Sigmoid colon (tissue), 4 donors: Measurements from ENCODE around the gene ITSN2.

ENCODE experiments used
- EP300 ChIP-seq, 4 donors: sonication (generic); formaldehyde crosslinking; IDR thresholded peaks; one replicate each; pipeline ENCODE4 v1.6.1; 2017; ENCODE audit warnings: antibody characterized with exemption in 4 of 4
- POLR2A ChIP-seq, 2 donors: fragments of 450-650 bp; IDR thresholded peaks; one replicate each; pipeline ENCODE4 v1.6.1; 2016; ENCODE audit warnings: antibody characterized with exemption in 2 of 2, mild to moderate bottlenecking in 2 of 2, moderate library complexity in 2 of 2
- POLR2AphosphoS5 ChIP-seq, 4 donors: sonication (generic); formaldehyde crosslinking; IDR thresholded peaks; one replicate each; pipeline ENCODE4 v1.6.1; 2017; ENCODE audit warnings: antibody characterized with exemption in 4 of 4
- TF ChIP-seq, protein P1 (sequence below), 4 experiments: fragments of 450-650 bp in 3 of 4; fragments of 200-600 bp in 1 of 4; IDR thresholded peaks; one replicate each; pipeline ENCODE4 v1.5.1; 2016 to 2019; ENCODE audit warnings: antibody characterized with exemption in 4 of 4, mild to moderate bottlenecking in 3 of 4, moderate library complexity in 2 of 4

DNA sequence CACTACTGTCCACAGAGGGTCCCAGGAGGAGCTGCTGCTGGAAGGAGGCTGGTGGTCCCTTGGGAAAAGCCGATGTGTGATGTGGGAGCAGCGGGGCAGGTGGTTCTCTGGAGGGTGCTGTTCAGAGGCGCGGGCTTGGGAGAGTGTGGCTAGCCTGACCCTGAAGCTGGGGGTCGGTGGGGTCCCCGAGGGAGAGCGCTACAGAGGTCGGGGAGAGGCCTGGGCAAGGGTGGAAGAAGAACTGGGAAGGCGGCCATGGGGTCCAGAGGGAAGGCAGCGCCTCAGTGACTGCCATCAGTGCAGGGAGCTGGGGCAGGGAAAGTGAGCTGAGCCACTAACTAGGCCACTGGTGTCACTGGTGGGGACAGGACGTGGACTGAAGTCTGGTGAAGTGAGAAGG is 153.0 kb downstream of the ITSN2 start:
- TF ChIP-seq, protein P1, sequence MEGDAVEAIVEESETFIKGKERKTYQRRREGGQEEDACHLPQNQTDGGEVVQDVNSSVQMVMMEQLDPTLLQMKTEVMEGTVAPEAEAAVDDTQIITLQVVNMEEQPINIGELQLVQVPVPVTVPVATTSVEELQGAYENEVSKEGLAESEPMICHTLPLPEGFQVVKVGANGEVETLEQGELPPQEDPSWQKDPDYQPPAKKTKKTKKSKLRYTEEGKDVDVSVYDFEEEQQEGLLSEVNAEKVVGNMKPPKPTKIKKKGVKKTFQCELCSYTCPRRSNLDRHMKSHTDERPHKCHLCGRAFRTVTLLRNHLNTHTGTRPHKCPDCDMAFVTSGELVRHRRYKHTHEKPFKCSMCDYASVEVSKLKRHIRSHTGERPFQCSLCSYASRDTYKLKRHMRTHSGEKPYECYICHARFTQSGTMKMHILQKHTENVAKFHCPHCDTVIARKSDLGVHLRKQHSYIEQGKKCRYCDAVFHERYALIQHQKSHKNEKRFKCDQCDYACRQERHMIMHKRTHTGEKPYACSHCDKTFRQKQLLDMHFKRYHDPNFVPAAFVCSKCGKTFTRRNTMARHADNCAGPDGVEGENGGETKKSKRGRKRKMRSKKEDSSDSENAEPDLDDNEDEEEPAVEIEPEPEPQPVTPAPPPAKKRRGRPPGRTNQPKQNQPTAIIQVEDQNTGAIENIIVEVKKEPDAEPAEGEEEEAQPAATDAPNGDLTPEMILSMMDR (IDR thresholded peaks at IDR 0.05), result no peak
- TF ChIP-seq POLR2A (IDR thresholded peaks at IDR 0.05) (no peak), POLR2AphosphoS5 (IDR thresholded peaks at IDR 0.05) (no peak), EP300 (IDR thresholded peaks at IDR 0.05) (no peak)
